ENCODE data around the gene TRMT1L. TPM values are rescaled to one million over a fixed set of nuclear protein-coding genes. Genes with fewer than 3 reads are reported as not detected.
"Not testable (repeated sequence)": the region's sequence is repeated elsewhere in the genome, so short reads cannot be mapped to it uniquely, and the experiment has no call there.

The TRMT1L gene
- total RNA-seq (2022) (16.9 and 27.2 TPM in 2 replicates), Bru-seq, nascent RNA (percentile 65 among the genes with signal in this experiment), BruChase-seq, experiment 1, labeled RNA remaining after a 6-hour chase (percentile 64 among the genes with signal in this experiment), BruChase-seq, experiment 2, labeled RNA remaining after a 2-hour chase (percentile 73 among the genes with signal in this experiment)
- long read RNA-seq, full-length matches to known transcripts: 26 of 34 reads
- long read RNA-seq, partial matches to known transcripts: 2 of 34 reads
- long read RNA-seq, other reads (novel, unspliced or antisense): 6 of 34 reads

GRCh38 chr1:185156854-185157598 lies at the start of gene TRMT1L, which contains the start of gene SWT1:
TSS of gene TRMT1L (minus strand) at chr1:185156953. CDS start at chr1:185156712, 241 bp downstream.
TSS of gene SWT1 (plus strand) at chr1:185157167. CDS start at chr1:185160842, 3,675 bp downstream.
- TF ChIP-seq, protein P1, sequence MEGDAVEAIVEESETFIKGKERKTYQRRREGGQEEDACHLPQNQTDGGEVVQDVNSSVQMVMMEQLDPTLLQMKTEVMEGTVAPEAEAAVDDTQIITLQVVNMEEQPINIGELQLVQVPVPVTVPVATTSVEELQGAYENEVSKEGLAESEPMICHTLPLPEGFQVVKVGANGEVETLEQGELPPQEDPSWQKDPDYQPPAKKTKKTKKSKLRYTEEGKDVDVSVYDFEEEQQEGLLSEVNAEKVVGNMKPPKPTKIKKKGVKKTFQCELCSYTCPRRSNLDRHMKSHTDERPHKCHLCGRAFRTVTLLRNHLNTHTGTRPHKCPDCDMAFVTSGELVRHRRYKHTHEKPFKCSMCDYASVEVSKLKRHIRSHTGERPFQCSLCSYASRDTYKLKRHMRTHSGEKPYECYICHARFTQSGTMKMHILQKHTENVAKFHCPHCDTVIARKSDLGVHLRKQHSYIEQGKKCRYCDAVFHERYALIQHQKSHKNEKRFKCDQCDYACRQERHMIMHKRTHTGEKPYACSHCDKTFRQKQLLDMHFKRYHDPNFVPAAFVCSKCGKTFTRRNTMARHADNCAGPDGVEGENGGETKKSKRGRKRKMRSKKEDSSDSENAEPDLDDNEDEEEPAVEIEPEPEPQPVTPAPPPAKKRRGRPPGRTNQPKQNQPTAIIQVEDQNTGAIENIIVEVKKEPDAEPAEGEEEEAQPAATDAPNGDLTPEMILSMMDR (IDR thresholded peaks at IDR 0.05; ENCODE audit: unreplicated experiment): no peak
- BruUV-seq (replicated peaks): no TSS peak
- Mint-ChIP-seq H3K27me3 (ENCODE audit: unreplicated experiment) (no peaks in the 10 kb centered on the region), H3K4me3 (ENCODE audit: low read depth, unreplicated experiment) (peak within 1 kb of the TSS; percentile 84), H3K9me3 (ENCODE audit: low read depth, unreplicated experiment) (no peaks in the 10 kb centered on the region), H3K27ac (ENCODE audit: unreplicated experiment) (peak within 1 kb of the TSS; percentile 87), H3K36me3 (ENCODE audit: insufficient read depth, unreplicated experiment) (peaks cover 28% of the 10 kb centered on the region), H3K4me1 (ENCODE audit: low read depth, unreplicated experiment) (peaks cover 7% of the 10 kb centered on the region)
- intact Hi-C loops (cut with micrococcal nuclease; ENCODE audit: unreplicated experiment): no loop called here
- CTCF ChIA-PET: interaction anchor here (1.6 to 2.4 kb wide), 2 partner anchors 13 to 160 kb away, joined by 8 to 17 read pairs; partner anchors contain the start of gene IVNS1ABP
- peak; percentile 99 for DNase-seq

DNA sequence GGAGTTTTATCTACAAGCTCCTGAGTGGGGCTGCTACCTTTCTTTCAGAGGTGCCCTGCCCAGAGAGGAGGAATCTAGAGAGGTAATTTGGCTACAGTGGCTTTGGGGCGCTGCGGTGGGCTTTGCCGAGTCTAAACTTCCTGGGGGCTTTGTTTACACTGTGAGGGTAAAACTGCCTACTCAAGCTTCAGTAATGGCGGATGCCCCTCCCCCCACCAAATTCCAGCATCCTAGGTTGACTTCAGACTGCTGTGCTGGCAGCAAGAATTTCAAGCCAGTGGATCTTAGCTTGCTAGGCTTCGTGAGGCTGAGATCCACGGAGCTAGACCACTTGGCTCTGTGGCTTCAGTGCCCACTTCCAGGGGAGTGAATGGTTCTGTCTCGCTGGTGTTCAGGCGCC lies 44.1 kb upstream of the TRMT1L start:
- Mint-ChIP-seq H3K27me3 (ENCODE audit: unreplicated experiment) (no peaks in the 10 kb centered on the region), H3K9me3 (ENCODE audit: low read depth, unreplicated experiment) (peaks cover 14% of the 10 kb centered on the region), H3K4me1 (ENCODE audit: low read depth, unreplicated experiment) (no peaks in the 10 kb centered on the region), H3K27ac (ENCODE audit: unreplicated experiment) (no peak overlapping the region), H3K36me3 (ENCODE audit: insufficient read depth, unreplicated experiment) (no peaks in the 10 kb centered on the region), H3K4me3 (ENCODE audit: low read depth, unreplicated experiment) (no peak overlapping the region)
- TF ChIP-seq, protein P1 (IDR thresholded peaks at IDR 0.05; ENCODE audit: unreplicated experiment): no peak
- no TSS peak for BruUV-seq (replicated peaks)
- CTCF ChIA-PET: no interaction called here
- no peak for DNase-seq
- intact Hi-C loops (cut with micrococcal nuclease; ENCODE audit: unreplicated experiment): no loop called here

DNA sequence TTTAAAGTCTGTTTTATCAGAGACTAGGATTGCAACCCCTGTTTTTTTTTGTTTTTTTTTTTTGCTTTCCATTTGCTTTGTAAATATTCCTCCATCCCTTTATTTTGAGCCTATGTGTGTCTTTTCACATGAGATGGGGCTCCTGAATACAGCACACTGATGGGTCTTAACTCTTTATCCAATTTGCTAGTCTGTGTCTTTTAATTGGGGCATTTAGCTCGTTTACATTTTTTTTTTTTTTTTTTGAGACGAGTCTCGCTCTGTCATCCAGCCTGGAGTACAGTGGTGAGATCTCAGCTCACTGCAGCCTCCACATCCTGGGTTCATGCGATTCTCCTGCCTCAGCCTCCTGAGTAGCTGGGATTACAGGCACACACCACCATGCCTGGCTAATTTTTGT lies 42.0 kb upstream of the TRMT1L start:
- H3K27me3 Mint-ChIP-seq (ENCODE audit: unreplicated experiment); DNase-seq; intact Hi-C loops (cut with micrococcal nuclease; ENCODE audit: unreplicated experiment); H3K4me1 Mint-ChIP-seq (ENCODE audit: low read depth, unreplicated experiment); H3K4me3 Mint-ChIP-seq (ENCODE audit: low read depth, unreplicated experiment); H3K27ac Mint-ChIP-seq (ENCODE audit: unreplicated experiment); BruUV-seq (replicated peaks); H3K36me3 Mint-ChIP-seq (ENCODE audit: insufficient read depth, unreplicated experiment): not testable (repeated sequence)
- CTCF ChIA-PET: interaction anchor here (0.8 kb wide), 1 partner anchor 504 kb away, joined by 7 read pairs; no protein-coding TSS in a partner anchor
- H3K9me3 Mint-ChIP-seq (ENCODE audit: low read depth, unreplicated experiment): peaks cover 14% of the 10 kb centered on the region

GRCh38 chr1:185193756-185194155 lies 37.0 kb upstream of the TRMT1L start:
- Mint-ChIP-seq H3K4me3 (ENCODE audit: low read depth, unreplicated experiment) (no peak overlapping the region), H3K27me3 (ENCODE audit: unreplicated experiment) (no peaks in the 10 kb centered on the region), H3K9me3 (ENCODE audit: low read depth, unreplicated experiment) (peaks cover 8% of the 10 kb centered on the region), H3K27ac (ENCODE audit: unreplicated experiment) (no peak overlapping the region), H3K4me1 (ENCODE audit: low read depth, unreplicated experiment) (no peaks in the 10 kb centered on the region), H3K36me3 (ENCODE audit: insufficient read depth, unreplicated experiment) (no peaks in the 10 kb centered on the region)
- TF ChIP-seq, protein P1 (IDR thresholded peaks at IDR 0.05; ENCODE audit: unreplicated experiment): no peak
- no TSS peak for BruUV-seq (replicated peaks)
- CTCF ChIA-PET: no interaction called here
- DNase-seq: no peak
- intact Hi-C loops (cut with micrococcal nuclease; ENCODE audit: unreplicated experiment): no loop called here

All from Calu3 (cell line).